ENCODE data around the gene SF1. TPM values are rescaled to one million over a fixed set of nuclear protein-coding genes. Genes with fewer than 3 reads are reported as not detected.

The SF1 gene
- total and polyA plus RNA-seq, 2 of the 8 experiments (the other 6 are each of a cell fraction or from before 2014, with no cell fraction given), result 72.7 to 353 TPM

DNA sequence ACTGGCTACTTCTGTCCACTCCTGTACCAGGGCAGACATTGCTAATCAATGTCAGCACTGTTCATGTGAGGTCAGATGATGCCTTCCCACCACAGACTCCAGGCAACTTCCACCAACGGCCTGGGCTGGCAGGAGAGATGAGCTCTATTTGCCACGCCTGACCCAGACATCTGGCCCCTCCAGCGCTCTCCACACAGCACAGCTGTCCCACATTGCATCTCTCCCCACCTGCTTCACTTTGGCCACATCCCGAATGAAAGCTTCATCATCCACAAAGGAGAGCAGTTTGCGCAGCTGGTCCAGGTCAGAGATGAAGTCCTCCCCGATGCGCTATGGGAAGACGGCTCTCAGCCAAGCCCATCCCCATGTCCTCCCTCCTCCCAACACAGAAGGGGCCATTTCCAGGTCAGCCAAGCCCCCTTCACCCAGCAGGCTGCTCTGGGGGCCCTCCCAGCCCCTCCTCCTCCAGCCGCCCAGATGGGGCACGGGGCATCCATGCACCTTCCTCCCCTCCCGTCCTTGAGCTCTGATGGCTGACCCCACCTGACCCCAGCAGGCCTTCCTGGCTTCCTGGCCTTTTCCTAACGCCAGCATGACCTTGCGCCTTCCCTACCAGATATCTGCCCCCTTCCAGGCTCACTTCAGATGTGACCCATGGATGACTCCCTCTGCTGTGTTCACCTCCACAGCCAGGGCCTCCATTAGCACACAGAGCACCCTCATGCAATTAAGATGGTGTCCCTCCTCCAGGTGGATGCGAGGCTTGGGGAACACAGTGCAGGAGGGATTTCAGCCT lies 26.0 kb downstream of the SF1 start:
- no peak overlapping the region for H2AFZ ChIP-seq (ENCODE audit: low read length)
- H4K8ac ChIP-seq (ENCODE audit: extremely low read depth, insufficient read depth, low read length), result no peak overlapping the region; the same call in 1 of the 2 replicates
- H3K23me2 ChIP-seq (ENCODE audit: low read depth, low read length), result no peaks in the 10 kb centered on the region
- H4K91ac ChIP-seq (replicated peaks; ENCODE audit: insufficient read length, low read length), result peak overlapping the region; percentile 17
- H3K27me3 ChIP-seq (replicated peaks in 1 of 4; ENCODE audit: control insufficient read depth in 3 of 4, extremely low read depth in 1 of 4, insufficient read depth in 3 of 4, low read length in 3 of 4), result no peaks in the 10 kb centered on the region
- H3K9me3 ChIP-seq (ENCODE audit: insufficient read depth in 2 of 2, low read depth in 1 of 2, low read length in 1 of 2), result no peaks in the 10 kb centered on the region
- no peak for FAIRE-seq
- H3K18ac ChIP-seq (ENCODE audit: extremely low read depth, low read length), result no peak overlapping the region
- no peak overlapping the region for H3K4me2 ChIP-seq (ENCODE audit: insufficient read depth in 1 of 2, low read depth in 2 of 2, low read length in 2 of 2)
- no peak overlapping the region for H3K27ac ChIP-seq (ENCODE audit: low read depth, low read length)
- H2BK5ac ChIP-seq (ENCODE audit: low read depth, low read length), result no peak overlapping the region; the same call in 1 of the 2 replicates
- no peak for DNase-seq (ENCODE audit: low read depth in 1 of 2, low spot score in 2 of 2)
- no peaks in the 10 kb centered on the region for H3K79me1 ChIP-seq (ENCODE audit: low read depth, low read length)
- CTCF ChIA-PET (ENCODE audit: partially characterized antibody), result interaction anchor here (0.7 to 23.7 kb wide), 11 partner anchors 10 to 396 kb away, joined by 3 to 376 read pairs (median 3); partner anchors contain the start of genes PYGM and RASGRP2
- WGBS, 2 experiments (ENCODE audit: extremely low coverage in 1 of 2, insufficient coverage in 1 of 2, insufficient read length in 1 of 2, insufficient replicate concordance in 2 of 2, low coverage in 1 of 2, low lambda C conversion rate in 2 of 2, missing lambda C conversion rate in 1 of 2), result 88% methylated on average over 13 of the region's 14 CpGs; no CpG with 5 or more reads in 1 of the 2 experiments
- no peak overlapping the region for H3K23ac ChIP-seq (ENCODE audit: insufficient read length)
- POLR2A ChIA-PET (ENCODE audit: partially characterized antibody), result interaction anchor here (0.6 to 42.9 kb wide), 5 partner anchors 3 to 870 kb away, joined by 3 to 1087 read pairs (median 3); partner anchors contain the start of genes PYGM, RASGRP2 and SF1
- no peaks in the 10 kb centered on the region; a peak in 1 of 8 replicates for H3K36me3 ChIP-seq (ENCODE audit: control insufficient read depth in 2 of 4, insufficient read depth in 4 of 4, low read length in 3 of 4)
- H2BK15ac ChIP-seq (ENCODE audit: low read length), result no peak overlapping the region
- H3K4me3 ChIP-seq (ENCODE audit: extremely low read depth in 1 of 4, insufficient read depth in 2 of 4, low read depth in 3 of 4, low read length in 4 of 4), result no peak overlapping the region
- no peak overlapping the region for H2BK120ac ChIP-seq (replicated peaks; ENCODE audit: low read depth, low read length)
- H3K9ac ChIP-seq (replicated peaks in 1 of 4; ENCODE audit: extremely low read depth in 1 of 4, low read depth in 3 of 4, low read length in 3 of 4), result no peak overlapping the region
- H3K4ac ChIP-seq (replicated peaks; ENCODE audit: insufficient read length, low read depth, low read length), result peak overlapping the region; percentile 78
- no peaks in the 10 kb centered on the region for H3K79me2 ChIP-seq (ENCODE audit: control insufficient read depth in 1 of 2, insufficient read depth in 2 of 2, low read length in 2 of 2)
- no peak overlapping the region for H3K14ac ChIP-seq (ENCODE audit: insufficient read length)
- H4K20me1 ChIP-seq (replicated peaks in 1 of 2; ENCODE audit: control insufficient read depth in 1 of 2, insufficient read depth in 2 of 2, low read length in 2 of 2), result no peaks in the 10 kb centered on the region
- no peak overlapping the region for H3K56ac ChIP-seq (replicated peaks; ENCODE audit: insufficient read length, low read depth, low read length)
- no peak overlapping the region for H2BK20ac ChIP-seq (ENCODE audit: low read length)
- peak overlapping the region; percentile 50; the same call in 1 of the 2 replicates for H2BK12ac ChIP-seq (ENCODE audit: low read depth, low read length)
- no peak overlapping the region for H4K5ac ChIP-seq (ENCODE audit: insufficient read length, low read depth, low read length)
- H3K4me1 ChIP-seq (replicated peaks in 1 of 4; ENCODE audit: control insufficient read depth in 3 of 4, insufficient read depth in 4 of 4, low read length in 3 of 4), result peaks cover 0 to 7% (median 3%) of the 10 kb centered on the region in 4 experiments; a peak in 4 of 7 replicates
- no peak overlapping the region for H2AK5ac ChIP-seq (ENCODE audit: low read depth, low read length)
- TF ChIP-seq, protein P1, sequence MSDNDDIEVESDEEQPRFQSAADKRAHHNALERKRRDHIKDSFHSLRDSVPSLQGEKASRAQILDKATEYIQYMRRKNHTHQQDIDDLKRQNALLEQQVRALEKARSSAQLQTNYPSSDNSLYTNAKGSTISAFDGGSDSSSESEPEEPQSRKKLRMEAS (IDR thresholded peaks at IDR 0.05), result no peak
- no peak for TF ChIP-seq SIX5 (IDR thresholded peaks at IDR 0.05; ENCODE audit: low read depth, low read length)

Data from H1 (cell line).